Natural killer cell (primary cell): Measurements from ENCODE around the gene CDC42EP3. TPM values are rescaled to one million over a fixed set of nuclear protein-coding genes. Genes with fewer than 3 reads are reported as not detected.

ENCODE experiments used
- ATAC-seq, 3 donors: fragments of 150-1000 bp in 2 of 3; fragments of 200-7000 bp in 1 of 3; cut with Tn5 transposase; 1 replicate in 1 of 3; 2 replicates in 2 of 3; pipeline ENCODE4 v1.10.0; 2021; ENCODE audit warnings: mild to moderate bottlenecking in 2 of 3, moderate library complexity in 2 of 3
- DNase-seq, 2 donors: peaks; one replicate each; pipeline versions ENCODE4 v3.0.0 to v3.0.0-alpha.2; 2013 to 2021; ENCODE audit warnings: mixed read lengths in 1 of 2
- H3K27ac ChIP-seq: one replicate; pipeline ENCODE4 v1.5.1; 2013; ENCODE audit warnings: mild to moderate bottlenecking, low read length
- H3K27me3 ChIP-seq: one replicate; pipeline ENCODE4 v1.6.1; 2013; ENCODE audit warnings: low read length; ENCODE audit not compliant: control insufficient read depth, insufficient read depth
- H3K36me3 ChIP-seq: one replicate; pipeline ENCODE4 v1.6.1; 2013; ENCODE audit warnings: low read length; ENCODE audit not compliant: control insufficient read depth, insufficient read depth
- H3K4me1 ChIP-seq: one replicate; pipeline ENCODE4 v1.6.1; 2013; ENCODE audit warnings: low read length; ENCODE audit not compliant: control insufficient read depth, insufficient read depth
- H3K4me3 ChIP-seq: one replicate; pipeline ENCODE4 v1.5.1; 2013; ENCODE audit warnings: low read length
- H3K9me3 ChIP-seq: one replicate; pipeline ENCODE4 v1.6.1; 2013; ENCODE audit warnings: low read length; ENCODE audit not compliant: control insufficient read depth, insufficient read depth
- H3K27ac Mint-ChIP-seq, 2 donors: one replicate each; pipeline ENCODE4 v1.8.0; 2022; ENCODE audit warnings: mild to moderate bottlenecking in 2 of 2, mixed read lengths in 2 of 2, moderate library complexity in 1 of 2
- H3K27me3 Mint-ChIP-seq, 2 donors: one replicate each; pipeline ENCODE4 v1.8.0; 2022; ENCODE audit warnings: low read depth in 2 of 2, mixed read lengths in 2 of 2
- H3K36me3 Mint-ChIP-seq: one replicate; pipeline ENCODE4 v1.8.0; 2022; ENCODE audit warnings: mixed read lengths
- H3K4me1 Mint-ChIP-seq, 2 donors: one replicate each; pipeline ENCODE4 v1.8.0; 2022; ENCODE audit warnings: mixed read lengths in 2 of 2
- H3K4me3 Mint-ChIP-seq: one replicate; pipeline ENCODE4 v1.8.0; 2022; ENCODE audit warnings: mild to moderate bottlenecking, moderate library complexity, mixed read lengths
- H3K9me3 Mint-ChIP-seq, 2 donors: one replicate each; pipeline ENCODE4 v1.8.0; 2022; ENCODE audit warnings: mixed read lengths in 2 of 2
- CTCF ChIP-seq: fragments of 200-600 bp; IDR thresholded peaks from one replicate; pipeline ENCODE4 v1.8.0; 2022; ENCODE audit warnings: antibody characterized with exemption
- WGBS: methylation state at CpG from one replicate; pipeline ENCODE4 v1.1.7; 2013; ENCODE audit warnings: missing lambda C conversion rate; ENCODE audit not compliant: insufficient coverage; 5-methylcytosine and 5-hydroxymethylcytosine counted together
- intact Hi-C: fragments of 100-400 bp; cut with micrococcal nuclease; formaldehyde crosslinking; loops from one replicate; pipeline ENCODE4 v1.14.2; 2022
- total RNA-seq, 4 donors: library from RNA; stranded (reverse); fragments of 120-200 nt in 1 of 4; gene quantifications; one replicate each; pipeline versions ENCODE4 v1.2.3 to v1.2.4, GENCODE V29; 2013 to 2022

CDC42EP3 gene
- total RNA-seq, 3 donors from 2014 or later (not counting 1 experiment from before 2014, with no cell fraction given), result 73.9 to 105 (median 84.6) TPM

DNA sequence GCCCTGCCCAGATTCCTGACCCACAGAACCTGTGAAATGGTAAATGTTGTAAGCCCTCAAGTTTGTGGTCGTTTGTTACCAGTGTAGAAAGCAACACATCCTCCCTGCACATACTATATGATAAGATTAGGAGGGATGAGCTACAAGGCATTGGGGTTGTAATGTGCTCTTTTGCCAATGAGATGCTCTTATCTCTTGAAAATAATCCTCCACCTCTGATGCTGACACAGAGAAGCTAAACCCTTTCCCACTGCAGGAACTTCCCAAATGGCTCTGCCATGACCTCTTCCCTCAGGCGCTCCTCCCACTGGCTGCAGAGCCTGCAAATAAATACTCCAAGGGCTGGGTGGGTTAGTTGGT lies 23.5 kb downstream of the CDC42EP3 start:
- Mint-ChIP-seq H3K4me3 (peak overlapping the region; percentile 93), H3K4me1 (peaks cover 93 to 95% of the 10 kb centered on the region in 2 donors), H3K27ac (peak overlapping the region; percentile 91 to 96), H3K27me3 (no peaks in the 10 kb centered on the region), H3K9me3 (no peaks in the 10 kb centered on the region), H3K36me3 (peaks cover 9% of the 10 kb centered on the region)
- peaks cover 4% of the 10 kb centered on the region for H3K9me3 ChIP-seq
- intact Hi-C loops, result loop anchor here (1.0 to 5.0 kb wide), 3 partner anchors 13 to 34 kb away; partner anchors contain the start of gene CDC42EP3
- peaks cover 29% of the 10 kb centered on the region for H3K36me3 ChIP-seq
- peaks cover 74% of the 10 kb centered on the region for H3K4me1 ChIP-seq
- 100% methylated on average over 1 of the region's 2 CpGs for WGBS
- DNase-seq (no peak), ATAC-seq (no peak)
- no peak for TF ChIP-seq CTCF
- no peaks in the 10 kb centered on the region for H3K27me3 ChIP-seq
- H3K27ac ChIP-seq, result peak overlapping the region; percentile 77
- no peak overlapping the region for H3K4me3 ChIP-seq

- H3K27ac ChIP-seq, result peak overlapping the region; percentile 77
- DNase-seq (no peak), ATAC-seq (no peak)
- peaks cover 48% of the 10 kb centered on the region for H3K36me3 ChIP-seq
- Mint-ChIP-seq H3K4me1 (peaks cover 94 to 95% of the 10 kb centered on the region in 2 donors), H3K9me3 (no peaks in the 10 kb centered on the region), H3K4me3 (peak overlapping the region; percentile 93), H3K27me3 (no peaks in the 10 kb centered on the region), H3K36me3 (peaks cover 28% of the 10 kb centered on the region), H3K27ac (peak overlapping the region; percentile 91 to 96)
- no peaks in the 10 kb centered on the region for H3K27me3 ChIP-seq
- H3K9me3 ChIP-seq, result peaks cover 4% of the 10 kb centered on the region
- no peak overlapping the region for H3K4me3 ChIP-seq
- no peak for TF ChIP-seq CTCF
- peaks cover 58% of the 10 kb centered on the region for H3K4me1 ChIP-seq
- intact Hi-C loops, result loop anchor here (1.0 to 5.0 kb wide), 2 partner anchors 36 to 47 kb away; no protein-coding TSS in a partner anchor
- 95% methylated on average over 9 of the region's 9 CpGs for WGBS
Observed at GRCh38 chr2:37645836-37646235, 25.6 kb downstream of the CDC42EP3 start.

- Mint-ChIP-seq H3K27ac (peak overlapping the region; percentile 91 to 96), H3K4me1 (peaks cover 89 to 92% of the 10 kb centered on the region in 2 donors), H3K36me3 (peaks cover 28% of the 10 kb centered on the region), H3K27me3 (no peaks in the 10 kb centered on the region), H3K9me3 (no peaks in the 10 kb centered on the region), H3K4me3 (peak overlapping the region; percentile 93)
- Histone ChIP-seq H3K27me3 (no peaks in the 10 kb centered on the region), H3K4me1 (peaks cover 57% of the 10 kb centered on the region), H3K4me3 (no peak overlapping the region), H3K27ac (peak overlapping the region; percentile 77), H3K36me3 (peaks cover 49% of the 10 kb centered on the region), H3K9me3 (peaks cover 4% of the 10 kb centered on the region)
- TF ChIP-seq CTCF, result no peak
- DNase-seq, result peak in 1 of 2 donors; percentile 54
- peak in 1 of 3 donors; percentile 37 for ATAC-seq
- intact Hi-C loops, result loop anchor here (1.0 to 5.0 kb wide), 2 partner anchors 37 to 46 kb away; no protein-coding TSS in a partner anchor
- 25% methylated on average over 5 of the region's 6 CpGs for WGBS
Observed at GRCh38 chr2:37645362-37645761, 26.1 kb downstream of the CDC42EP3 start.

GRCh38 chr2:37644191-37644590 lies 27.3 kb downstream of the CDC42EP3 start:
- DNase-seq (no peak), ATAC-seq (no peak)
- Mint-ChIP-seq H3K4me1 (peaks cover 80 to 83% of the 10 kb centered on the region in 2 donors), H3K4me3 (peak overlapping the region; percentile 70), H3K36me3 (peaks cover 28% of the 10 kb centered on the region), H3K27me3 (no peaks in the 10 kb centered on the region), H3K9me3 (no peaks in the 10 kb centered on the region), H3K27ac (peak overlapping the region; percentile 91 to 96)
- H3K36me3 ChIP-seq, result peaks cover 49% of the 10 kb centered on the region
- whole genome bisulfite sequencing, result 77% methylated on average over 5 of the region's 5 CpGs
- H3K4me1 ChIP-seq, result peaks cover 47% of the 10 kb centered on the region
- intact Hi-C loops, result no loop called here
- H3K27me3 ChIP-seq, result no peaks in the 10 kb centered on the region
- no peak overlapping the region for H3K4me3 ChIP-seq
- no peak for TF ChIP-seq CTCF
- peak overlapping the region; percentile 77 for H3K27ac ChIP-seq
- peaks cover 4% of the 10 kb centered on the region for H3K9me3 ChIP-seq
